AG09319 (cell line): ENCODE results near the gene ERCC6L.

Source experiments
- DNase-seq: peaks from one replicate; pipeline ENCODE4 v3.0.0-alpha.2; 2010; ENCODE audit warnings: low read depth; ENCODE audit errors: extremely low read depth
- CTCF ChIP-seq: IDR thresholded peaks from 2 replicates; pipeline ENCODE4 v1.5.1; 2011; ENCODE audit warnings: low read depth, mild to moderate bottlenecking, inconsistent platforms, low read length, moderate library complexity

The ERCC6L gene

GRCh38 chrX:72271812-72272211 is 33.0 kb upstream of the ERCC6L start:
- TF ChIP-seq CTCF, result no peak
- DNase-seq, result no peak

GRCh38 chrX:72271091-72271788 is 32.4 kb upstream of the ERCC6L start:
- no peak for DNase-seq
- TF ChIP-seq CTCF, result no peak; the same call in 1 of the 2 replicates

- no peak for TF ChIP-seq CTCF
Observed at GRCh38 chrX:72270316-72270866, 31.6 kb upstream of the ERCC6L start.

GRCh38 chrX:72269671-72270251 is 30.9 kb upstream of the ERCC6L start:
- TF ChIP-seq CTCF, result no peak
- no peak for DNase-seq

More at GRCh38 chrX:72270316-72270866, 31.6 kb upstream of the ERCC6L start:
- no peak for DNase-seq

- no peak for DNase-seq
- TF ChIP-seq CTCF, result no peak
Observed at GRCh38 chrX:72268597-72269365, 30.0 kb upstream of the ERCC6L start.

GRCh38 chrX:72265263-72265662 is 26.4 kb upstream of the ERCC6L start:
- no peak for TF ChIP-seq CTCF
- no peak for DNase-seq

GRCh38 chrX:72262077-72262476 is 23.2 kb upstream of the ERCC6L start:
- DNase-seq, result no peak
- no peak for TF ChIP-seq CTCF
